AG08396 (cell line): ENCODE results near the gene PTGDR2.

ENCODE experiments used
- DNase-seq: peaks from one replicate; pipeline ENCODE4 v3.0.0; 2012; ENCODE audit warnings: low spot score, mixed read lengths

PTGDR2 gene

DNA sequence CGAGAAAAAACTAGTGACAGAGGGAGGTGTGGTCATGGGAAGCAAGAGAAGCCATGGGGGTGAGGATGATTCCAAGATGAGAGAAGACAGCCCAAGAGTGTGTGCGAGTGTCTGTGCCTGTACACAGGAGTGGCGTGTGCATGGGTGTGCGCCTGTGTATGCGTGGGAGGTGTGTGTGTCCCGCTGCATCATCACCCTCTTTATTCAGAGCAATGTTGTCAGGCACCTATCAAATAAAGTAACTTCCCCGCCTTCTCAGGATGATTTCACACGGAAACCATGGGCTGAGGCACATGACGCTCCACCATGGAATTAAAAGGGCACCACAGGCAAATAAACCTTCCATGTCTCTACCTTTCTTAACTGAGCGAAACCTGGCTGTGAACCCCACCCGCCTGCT is 46.1 kb downstream of the PTGDR2 start:
- DNase-seq, result no peak

DNA sequence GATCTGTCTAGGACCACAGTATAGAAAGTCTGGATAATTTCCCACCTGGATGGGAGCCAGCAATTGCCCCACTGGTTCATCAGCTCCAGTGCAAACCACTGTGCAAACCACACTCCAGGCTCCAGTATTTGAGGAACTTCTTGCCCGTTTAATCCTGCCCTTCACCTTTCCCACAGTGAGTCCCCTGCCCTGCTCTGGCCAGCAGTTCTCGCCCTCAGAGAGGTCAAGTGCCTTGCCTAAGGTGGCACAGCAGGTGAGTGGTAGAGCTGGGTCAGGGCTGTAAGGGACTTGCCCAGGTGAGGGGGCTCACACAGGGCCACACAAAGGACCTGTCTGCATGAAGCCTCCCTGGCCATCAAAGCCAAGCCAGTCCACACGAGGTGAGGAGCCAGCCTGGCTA is 46.5 kb downstream of the PTGDR2 start:
- no peak for DNase-seq

- DNase-seq, result no peak
Observed at GRCh38 chr11:60803273-60803936, 52.3 kb downstream of the PTGDR2 start.

DNA sequence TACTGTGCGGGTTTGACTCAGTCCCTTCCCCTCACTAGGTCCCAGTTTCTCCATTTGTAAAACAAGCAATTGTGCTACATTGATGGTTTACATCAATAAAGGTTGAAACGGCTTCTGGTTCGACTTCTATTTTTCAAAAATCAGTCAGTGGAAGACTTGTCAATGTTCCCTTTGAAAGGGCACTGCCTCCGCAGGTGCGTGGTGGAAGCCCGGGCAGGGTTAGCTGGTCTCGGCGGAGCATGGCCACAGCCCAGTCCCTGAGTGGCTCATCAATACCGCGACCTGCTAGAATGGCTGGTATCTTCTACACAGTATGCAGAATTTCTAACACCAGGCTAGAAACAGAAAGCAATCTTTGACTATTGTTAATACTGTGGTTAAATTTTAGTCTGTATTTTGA is 54.6 kb downstream of the PTGDR2 start:
- no peak for DNase-seq
